Natural killer cell (primary cell): ENCODE results near the gene PTH1R. TPM values are rescaled to one million over a fixed set of nuclear protein-coding genes. Genes with fewer than 3 reads are reported as not detected.

Source experiments
- ATAC-seq, 3 donors: fragments of 150-1000 bp in 2 of 3; fragments of 200-7000 bp in 1 of 3; cut with Tn5 transposase; 1 replicate in 1 of 3; 2 replicates in 2 of 3; pipeline ENCODE4 v1.10.0; 2021; ENCODE audit warnings: mild to moderate bottlenecking in 2 of 3, moderate library complexity in 2 of 3
- DNase-seq, 2 donors: peaks; one replicate each; pipeline versions ENCODE4 v3.0.0 to v3.0.0-alpha.2; 2013 to 2021; ENCODE audit warnings: mixed read lengths in 1 of 2
- H3K27ac ChIP-seq: one replicate; pipeline ENCODE4 v1.5.1; 2013; ENCODE audit warnings: mild to moderate bottlenecking, low read length
- H3K27me3 ChIP-seq: one replicate; pipeline ENCODE4 v1.6.1; 2013; ENCODE audit warnings: low read length; ENCODE audit not compliant: control insufficient read depth, insufficient read depth
- H3K36me3 ChIP-seq: one replicate; pipeline ENCODE4 v1.6.1; 2013; ENCODE audit warnings: low read length; ENCODE audit not compliant: control insufficient read depth, insufficient read depth
- H3K4me1 ChIP-seq: one replicate; pipeline ENCODE4 v1.6.1; 2013; ENCODE audit warnings: low read length; ENCODE audit not compliant: control insufficient read depth, insufficient read depth
- H3K4me3 ChIP-seq: one replicate; pipeline ENCODE4 v1.5.1; 2013; ENCODE audit warnings: low read length
- H3K9me3 ChIP-seq: one replicate; pipeline ENCODE4 v1.6.1; 2013; ENCODE audit warnings: low read length; ENCODE audit not compliant: control insufficient read depth, insufficient read depth
- H3K27ac Mint-ChIP-seq, 2 donors: one replicate each; pipeline ENCODE4 v1.8.0; 2022; ENCODE audit warnings: mild to moderate bottlenecking in 2 of 2, mixed read lengths in 2 of 2, moderate library complexity in 1 of 2
- H3K27me3 Mint-ChIP-seq, 2 donors: one replicate each; pipeline ENCODE4 v1.8.0; 2022; ENCODE audit warnings: low read depth in 2 of 2, mixed read lengths in 2 of 2
- H3K36me3 Mint-ChIP-seq: one replicate; pipeline ENCODE4 v1.8.0; 2022; ENCODE audit warnings: mixed read lengths
- H3K4me1 Mint-ChIP-seq, 2 donors: one replicate each; pipeline ENCODE4 v1.8.0; 2022; ENCODE audit warnings: mixed read lengths in 2 of 2
- H3K4me3 Mint-ChIP-seq: one replicate; pipeline ENCODE4 v1.8.0; 2022; ENCODE audit warnings: mild to moderate bottlenecking, moderate library complexity, mixed read lengths
- H3K9me3 Mint-ChIP-seq, 2 donors: one replicate each; pipeline ENCODE4 v1.8.0; 2022; ENCODE audit warnings: mixed read lengths in 2 of 2
- CTCF ChIP-seq: fragments of 200-600 bp; IDR thresholded peaks from one replicate; pipeline ENCODE4 v1.8.0; 2022; ENCODE audit warnings: antibody characterized with exemption
- WGBS: methylation state at CpG from one replicate; pipeline ENCODE4 v1.1.7; 2013; ENCODE audit warnings: missing lambda C conversion rate; ENCODE audit not compliant: insufficient coverage; 5-methylcytosine and 5-hydroxymethylcytosine counted together
- intact Hi-C: fragments of 100-400 bp; cut with micrococcal nuclease; formaldehyde crosslinking; loops from one replicate; pipeline ENCODE4 v1.14.2; 2022
- total RNA-seq, 4 donors: library from RNA; stranded (reverse); fragments of 120-200 nt in 1 of 4; gene quantifications; one replicate each; pipeline versions ENCODE4 v1.2.3 to v1.2.4, GENCODE V29; 2013 to 2022

Gene PTH1R
- total RNA-seq, 3 donors from 2014 or later (not counting 1 experiment from before 2014, with no cell fraction given): not detected

GRCh38 chr3:46912986-46913385, 35.5 kb downstream of the PTH1R start:
- H3K9me3 Mint-ChIP-seq: no peaks in the 10 kb centered on the region
- H3K4me1 Mint-ChIP-seq: peaks cover 38 to 42% of the 10 kb centered on the region in 2 donors
- DNase-seq: no peak
- H3K27me3 Mint-ChIP-seq: no peaks in the 10 kb centered on the region
- Histone ChIP-seq H3K27me3 (no peaks in the 10 kb centered on the region), H3K27ac (no peak overlapping the region), H3K9me3 (no peaks in the 10 kb centered on the region), H3K4me1 (peaks cover 31% of the 10 kb centered on the region), H3K36me3 (peaks cover 16% of the 10 kb centered on the region), H3K4me3 (no peak overlapping the region)
- intact Hi-C loops: no loop called here
- H3K36me3 Mint-ChIP-seq: peaks cover 5% of the 10 kb centered on the region
- no peak overlapping the region for H3K4me3 Mint-ChIP-seq
- H3K27ac Mint-ChIP-seq: no peak overlapping the region
- 100% methylated on average over 2 of the region's 3 CpGs for WGBS
- no peak for TF ChIP-seq CTCF
- no peak for ATAC-seq

DNA sequence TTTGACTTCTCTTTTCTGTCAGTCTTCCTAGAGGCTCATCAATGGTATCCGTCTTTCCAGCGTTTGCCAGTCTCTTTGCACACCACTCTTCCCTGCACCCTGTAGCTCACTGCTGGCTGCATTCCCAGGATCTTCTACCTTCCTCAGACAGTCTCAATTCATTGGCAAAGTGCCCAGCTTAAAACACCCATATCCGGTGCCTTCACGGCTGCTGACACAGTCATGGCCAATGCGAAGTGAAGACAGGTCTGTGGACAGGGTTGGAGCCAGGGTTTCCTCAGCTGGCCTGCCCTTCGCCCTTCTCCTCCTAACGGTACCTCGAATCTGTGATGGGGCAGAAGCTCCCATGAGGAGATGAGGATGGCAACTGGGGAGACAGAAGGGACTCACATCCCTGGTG, 36.1 kb downstream of the PTH1R start:
- WGBS: 80% methylated on average over 8 of the region's 8 CpGs
- Mint-ChIP-seq H3K36me3 (peaks cover 11% of the 10 kb centered on the region), H3K27ac (no peak overlapping the region), H3K9me3 (no peaks in the 10 kb centered on the region), H3K4me3 (no peak overlapping the region), H3K27me3 (no peaks in the 10 kb centered on the region), H3K4me1 (peaks cover 38 to 45% of the 10 kb centered on the region in 2 donors)
- no peak for TF ChIP-seq CTCF
- intact Hi-C loops: no loop called here
- Histone ChIP-seq H3K27me3 (no peaks in the 10 kb centered on the region), H3K36me3 (peaks cover 22% of the 10 kb centered on the region), H3K27ac (no peak overlapping the region), H3K4me1 (peaks cover 32% of the 10 kb centered on the region), H3K4me3 (no peak overlapping the region), H3K9me3 (no peaks in the 10 kb centered on the region)
- ATAC-seq: no peak
- DNase-seq: peak in 1 of 2 donors; percentile 33

- H3K27me3 Mint-ChIP-seq: no peaks in the 10 kb centered on the region
- peaks cover 31% of the 10 kb centered on the region for H3K36me3 ChIP-seq
- peak overlapping the region in 1 of 2 donors; percentile 6 for H3K27ac Mint-ChIP-seq
- H3K4me3 Mint-ChIP-seq: no peak overlapping the region
- ATAC-seq (no peak), DNase-seq (no peak)
- H3K27me3 ChIP-seq: no peaks in the 10 kb centered on the region
- intact Hi-C loops: no loop called here
- H3K4me3 ChIP-seq: no peak overlapping the region
- WGBS: 96% methylated on average over 7 of the region's 7 CpGs
- no peaks in the 10 kb centered on the region for H3K9me3 Mint-ChIP-seq
- no peak for TF ChIP-seq CTCF
- H3K4me1 ChIP-seq: peaks cover 22% of the 10 kb centered on the region
- peaks cover 20% of the 10 kb centered on the region for H3K36me3 Mint-ChIP-seq
- no peak overlapping the region for H3K27ac ChIP-seq
- peaks cover 33 to 45% of the 10 kb centered on the region in 2 donors for H3K4me1 Mint-ChIP-seq
- H3K9me3 ChIP-seq: no peaks in the 10 kb centered on the region
Measured at GRCh38 chr3:46914849-46915248, 37.3 kb downstream of the PTH1R start.

DNA sequence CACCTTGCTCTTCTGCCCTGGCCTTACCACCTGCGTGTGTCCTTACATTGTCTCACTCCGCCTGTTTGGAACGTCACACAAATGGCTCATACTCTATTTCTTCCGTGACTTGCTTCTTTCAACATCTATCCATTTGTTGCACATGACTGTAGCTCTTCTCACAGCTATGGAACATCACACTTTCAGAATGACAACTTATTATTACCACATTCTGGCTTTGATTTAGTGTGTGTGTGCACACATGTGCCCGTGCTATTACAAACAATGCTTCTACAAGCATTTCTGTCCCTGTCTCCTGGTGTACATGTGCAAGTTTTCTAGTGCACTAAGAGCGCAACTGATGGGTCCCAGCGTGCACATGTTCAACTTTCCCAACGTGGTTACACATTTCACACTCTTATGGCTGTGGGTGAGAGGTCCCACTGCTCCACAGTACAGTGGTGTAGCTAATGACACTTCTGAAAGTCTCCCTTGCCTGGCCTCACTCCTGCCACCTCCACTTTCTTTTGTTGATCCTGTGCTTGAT, 37.8 kb downstream of the PTH1R start:
- Mint-ChIP-seq H3K27me3 (no peaks in the 10 kb centered on the region), H3K36me3 (peaks cover 25% of the 10 kb centered on the region), H3K4me1 (peaks cover 33 to 45% of the 10 kb centered on the region in 2 donors), H3K9me3 (no peaks in the 10 kb centered on the region), H3K4me3 (peak overlapping the region; percentile 55), H3K27ac (peak overlapping the region; percentile 6 to 12)
- H3K4me1 ChIP-seq: peaks cover 19% of the 10 kb centered on the region
- H3K4me3 ChIP-seq: no peak overlapping the region
- no peak overlapping the region for H3K27ac ChIP-seq
- no peak for TF ChIP-seq CTCF
- WGBS: 61% methylated on average over 8 of the region's 8 CpGs
- H3K36me3 ChIP-seq: peaks cover 35% of the 10 kb centered on the region
- intact Hi-C loops: no loop called here
- DNase-seq (no peak), ATAC-seq (peak; percentile 73 to 90 (median 74))
- H3K27me3 ChIP-seq: no peaks in the 10 kb centered on the region
- H3K9me3 ChIP-seq: no peaks in the 10 kb centered on the region
